H9 (cell line): Measurements from ENCODE around the gene SDK1. TPM values are rescaled to one million over a fixed set of nuclear protein-coding genes. Genes with fewer than 3 reads are reported as not detected.

Experiments
- DNase-seq: peaks from one replicate; pipeline ENCODE4 v3.0.0-alpha.2; 2017
- H2AFZ ChIP-seq: one replicate; pipeline ENCODE4 v1.6.1; 2013; ENCODE audit warnings: mild to moderate bottlenecking, low read length, control low read depth, moderate library complexity
- H2AK5ac ChIP-seq: 2 replicates; pipeline ENCODE4 v1.6.1; 2013; ENCODE audit warnings: low read length, control low read depth, mixed read lengths; ENCODE audit not compliant: insufficient read length
- H2BK120ac ChIP-seq: one replicate; pipeline ENCODE4 v1.6.1; 2013; ENCODE audit warnings: low read depth, mild to moderate bottlenecking, low read length, control low read depth, inconsistent platforms; ENCODE audit not compliant: poor library complexity, severe bottlenecking
- H2BK12ac ChIP-seq: 2 replicates; pipeline ENCODE4 v1.6.1; 2013; ENCODE audit warnings: low read length, control low read depth, mixed read lengths, low read depth; ENCODE audit not compliant: insufficient read length
- H2BK15ac ChIP-seq: 2 replicates; pipeline ENCODE4 v1.6.1; 2013; ENCODE audit warnings: low read depth, low read length, control low read depth
- H2BK20ac ChIP-seq: one replicate; pipeline ENCODE4 v1.6.1; 2013; ENCODE audit warnings: low read depth, mild to moderate bottlenecking, low read length, control low read depth, inconsistent platforms; ENCODE audit not compliant: poor library complexity, severe bottlenecking
- H2BK5ac ChIP-seq: 2 replicates; pipeline ENCODE4 v1.6.1; 2013; ENCODE audit warnings: low read length, control low read depth, mixed read lengths; ENCODE audit not compliant: insufficient read length
- H3K14ac ChIP-seq: 2 replicates; pipeline ENCODE4 v1.6.1; 2013; ENCODE audit warnings: low read length, control low read depth; ENCODE audit not compliant: insufficient read depth
- H3K18ac ChIP-seq: 2 replicates; pipeline ENCODE4 v1.6.1; 2013; ENCODE audit warnings: low read depth, mild to moderate bottlenecking, mixed read lengths, low read length, control low read depth; ENCODE audit not compliant: insufficient read length
- H3K23ac ChIP-seq: 2 replicates; pipeline ENCODE4 v1.6.1; 2013; ENCODE audit warnings: low read length, control low read depth, mixed read lengths, low read depth; ENCODE audit not compliant: insufficient read length
- H3K23me2 ChIP-seq: 2 replicates; pipeline ENCODE4 v1.6.1; 2013; ENCODE audit warnings: low read depth, mild to moderate bottlenecking, mixed read lengths, low read length, control low read depth; ENCODE audit not compliant: insufficient read length, poor library complexity, severe bottlenecking
- H3K27ac ChIP-seq: 2 replicates; pipeline ENCODE4 v1.5.1; 2013; ENCODE audit warnings: low read length, control low read depth, mixed read lengths, low read depth; ENCODE audit not compliant: insufficient read length
- H3K27me3 ChIP-seq: 2 replicates; pipeline ENCODE4 v1.6.1; 2013; ENCODE audit warnings: low read length, control low read depth, inconsistent platforms; ENCODE audit not compliant: insufficient read depth
- H3K4ac ChIP-seq: 2 replicates; pipeline ENCODE4 v1.6.1; 2013; ENCODE audit warnings: low read depth, mild to moderate bottlenecking, control low read depth, inconsistent platforms, low read length, moderate library complexity
- H3K4me1 ChIP-seq: 2 replicates; pipeline ENCODE4 v1.6.1; 2013; ENCODE audit warnings: low read length, control low read depth, inconsistent platforms; ENCODE audit not compliant: insufficient read depth
- H3K4me2 ChIP-seq: 2 replicates; pipeline ENCODE4 v1.6.1; 2013; ENCODE audit warnings: low read length, control low read depth, mixed read lengths; ENCODE audit not compliant: insufficient read length, insufficient read depth
- H3K56ac ChIP-seq: 2 replicates; pipeline ENCODE4 v1.6.1; 2013; ENCODE audit warnings: low read depth, mild to moderate bottlenecking, mixed read lengths, low read length, control low read depth; ENCODE audit not compliant: insufficient read length
- H3K79me1 ChIP-seq: 2 replicates; pipeline ENCODE4 v1.6.1; 2013; ENCODE audit warnings: low read depth, mild to moderate bottlenecking, moderate library complexity, low read length, control low read depth, inconsistent platforms; ENCODE audit not compliant: insufficient read depth, poor library complexity, severe bottlenecking
- H3K79me2 ChIP-seq: 2 replicates; pipeline ENCODE4 v1.6.1; 2013; ENCODE audit warnings: low read length, control low read depth, inconsistent platforms; ENCODE audit not compliant: insufficient read depth
- H3K9ac ChIP-seq: 2 replicates; pipeline ENCODE4 v1.6.1; 2013; ENCODE audit warnings: low read length, control low read depth, mixed read lengths; ENCODE audit not compliant: insufficient read length; ENCODE audit errors: extremely low read depth
- H3K9me3 ChIP-seq: one replicate; pipeline ENCODE4 v1.6.1; 2013; ENCODE audit warnings: low read depth, low read length, inconsistent platforms; ENCODE audit not compliant: control insufficient read depth
- H3T11ph ChIP-seq: one replicate; pipeline ENCODE4 v1.6.1; 2013; ENCODE audit warnings: mild to moderate bottlenecking, low read length, control low read depth, inconsistent platforms
- H4K20me1 ChIP-seq: one replicate; pipeline ENCODE4 v1.6.1; 2013; ENCODE audit not compliant: control insufficient read depth, insufficient read length, insufficient read depth
- H4K5ac ChIP-seq: 2 replicates; pipeline ENCODE4 v1.6.1; 2013; ENCODE audit warnings: low read depth, mild to moderate bottlenecking, mixed read lengths, low read length, control low read depth; ENCODE audit not compliant: insufficient read length
- H4K8ac ChIP-seq: replicated peaks from 2 replicates; pipeline ENCODE4 v1.6.1; 2013; ENCODE audit warnings: low read length, control low read depth, mixed read lengths, low read depth; ENCODE audit not compliant: insufficient read length
- H4K91ac ChIP-seq: 2 replicates; pipeline ENCODE4 v1.6.1; 2013; ENCODE audit warnings: low read depth, mild to moderate bottlenecking, moderate library complexity, mixed read lengths, low read length, control low read depth; ENCODE audit not compliant: insufficient read length
- H3K27ac Mint-ChIP-seq, 3 experiments: 2 replicates in 2 of 3; 3 replicates in 1 of 3; pipeline ENCODE4 v1.8.0; 2020 to 2021; ENCODE audit warnings: mixed read lengths in 3 of 3, mild to moderate bottlenecking in 1 of 3, moderate library complexity in 1 of 3
- H3K27me3 Mint-ChIP-seq: 2 replicates; pipeline ENCODE4 v1.8.0; 2021; ENCODE audit warnings: low read depth, mild to moderate bottlenecking, moderate library complexity, mixed read lengths
- H3K36me3 Mint-ChIP-seq, 3 experiments: 2 replicates in 2 of 3; 3 replicates in 1 of 3; pipeline ENCODE4 v1.8.0; 2020 to 2021; ENCODE audit warnings: low read depth in 3 of 3, mixed read lengths in 3 of 3; ENCODE audit not compliant: insufficient read depth in 1 of 3
- H3K4me1 Mint-ChIP-seq, 2 experiments: 2 replicates each; pipeline ENCODE4 v1.8.0; 2020; ENCODE audit warnings: mixed read lengths in 2 of 2
- H3K4me3 Mint-ChIP-seq, 2 experiments: 2 replicates in 1 of 2; 3 replicates in 1 of 2; pipeline ENCODE4 v1.8.0; 2020 to 2021; ENCODE audit warnings: mild to moderate bottlenecking in 2 of 2, mixed read lengths in 2 of 2, moderate library complexity in 1 of 2
- H3K9me3 Mint-ChIP-seq, 2 experiments: 2 replicates in 1 of 2; 3 replicates in 1 of 2; pipeline ENCODE4 v1.8.0; 2020; ENCODE audit warnings: mild to moderate bottlenecking in 2 of 2, mixed read lengths in 2 of 2, moderate library complexity in 1 of 2
- WGBS: extraction: QIAGEN DNeasy Blood & Tissue Kit; methylation state at CpG from one replicate; pipeline ENCODE4 v1.1.7; 2013; ENCODE audit warnings: missing lambda C conversion rate, low lambda C conversion rate, mixed read lengths; ENCODE audit not compliant: insufficient read length; ENCODE audit errors: extremely low coverage; 5-methylcytosine and 5-hydroxymethylcytosine counted together
- total RNA-seq: library from RNA; stranded (reverse); gene quantifications from 2 replicates; pipeline ENCODE4 v1.2.1, GENCODE V29; 2021
- TF ChIP-seq, protein P1 (sequence below): fragments of 200-600 bp; sonication (generic); conservative IDR thresholded peaks from 3 replicates; pipeline ENCODE4 v1.8.0; 2021; ENCODE audit warnings: antibody characterized with exemption, mild to moderate bottlenecking

Gene SDK1
- total RNA-seq, 1 experiment from 2014 or later = 8.7 TPM

DNA sequence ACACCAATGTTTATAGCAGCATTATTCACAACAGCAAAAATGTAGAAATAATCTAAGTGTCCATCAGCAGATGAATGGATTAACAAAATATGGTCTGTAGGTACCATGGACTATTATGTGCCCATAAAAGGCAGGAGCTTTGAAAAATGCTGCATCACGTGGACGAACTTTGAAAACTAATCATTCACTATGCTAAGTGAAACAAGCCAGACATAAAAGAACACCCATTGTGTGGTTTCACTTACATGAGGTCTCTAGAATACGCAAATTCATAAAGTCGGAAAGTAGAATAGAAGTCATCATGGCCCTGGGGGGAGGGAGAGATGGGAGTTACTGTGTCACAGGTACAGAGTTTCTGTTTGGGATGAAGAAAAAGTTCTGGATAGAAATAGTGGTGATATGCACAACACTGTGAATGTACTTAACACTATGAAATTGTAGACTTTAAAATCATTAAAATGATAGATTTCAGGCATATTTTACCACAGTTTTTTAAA is 377.3 kb downstream of the SDK1 start:
- Histone ChIP-seq H2BK5ac (no peak overlapping the region), H3K79me2 (no peaks in the 10 kb centered on the region), H3T11ph (no peak overlapping the region), H3K4me1 (no peaks in the 10 kb centered on the region), H4K8ac (no peak overlapping the region), H3K14ac (no peak overlapping the region), H3K79me1 (no peaks in the 10 kb centered on the region), H2AK5ac (no peak overlapping the region), H2BK15ac (no peak overlapping the region), H3K56ac (no peak overlapping the region), H2BK12ac (no peak overlapping the region), H3K18ac (no peak overlapping the region), H4K91ac (no peak overlapping the region), H3K4me2 (no peak overlapping the region), H4K20me1 (no peaks in the 10 kb centered on the region), H2AFZ (no peak overlapping the region), H4K5ac (no peak overlapping the region), H2BK120ac (no peak overlapping the region), H3K27ac (no peak overlapping the region), H3K27me3 (no peaks in the 10 kb centered on the region), H3K9ac (no peak overlapping the region), H2BK20ac (no peak overlapping the region), H3K9me3 (no peaks in the 10 kb centered on the region), H3K23me2 (no peaks in the 10 kb centered on the region), H3K4ac (no peak overlapping the region), H3K23ac (no peak overlapping the region)
- H3K9me3 Mint-ChIP-seq = no peaks in the 10 kb centered on the region
- H3K4me3 Mint-ChIP-seq = no peak overlapping the region
- H3K4me1 Mint-ChIP-seq = peaks cover 2 to 10% of the 10 kb centered on the region in 2 experiments
- no peaks in the 10 kb centered on the region; the same call in 1 of the 2 replicates for H3K27me3 Mint-ChIP-seq
- DNase-seq = no peak
- H3K27ac Mint-ChIP-seq = no peak overlapping the region
- no peaks in the 10 kb centered on the region for H3K36me3 Mint-ChIP-seq
- TF ChIP-seq, protein P1, sequence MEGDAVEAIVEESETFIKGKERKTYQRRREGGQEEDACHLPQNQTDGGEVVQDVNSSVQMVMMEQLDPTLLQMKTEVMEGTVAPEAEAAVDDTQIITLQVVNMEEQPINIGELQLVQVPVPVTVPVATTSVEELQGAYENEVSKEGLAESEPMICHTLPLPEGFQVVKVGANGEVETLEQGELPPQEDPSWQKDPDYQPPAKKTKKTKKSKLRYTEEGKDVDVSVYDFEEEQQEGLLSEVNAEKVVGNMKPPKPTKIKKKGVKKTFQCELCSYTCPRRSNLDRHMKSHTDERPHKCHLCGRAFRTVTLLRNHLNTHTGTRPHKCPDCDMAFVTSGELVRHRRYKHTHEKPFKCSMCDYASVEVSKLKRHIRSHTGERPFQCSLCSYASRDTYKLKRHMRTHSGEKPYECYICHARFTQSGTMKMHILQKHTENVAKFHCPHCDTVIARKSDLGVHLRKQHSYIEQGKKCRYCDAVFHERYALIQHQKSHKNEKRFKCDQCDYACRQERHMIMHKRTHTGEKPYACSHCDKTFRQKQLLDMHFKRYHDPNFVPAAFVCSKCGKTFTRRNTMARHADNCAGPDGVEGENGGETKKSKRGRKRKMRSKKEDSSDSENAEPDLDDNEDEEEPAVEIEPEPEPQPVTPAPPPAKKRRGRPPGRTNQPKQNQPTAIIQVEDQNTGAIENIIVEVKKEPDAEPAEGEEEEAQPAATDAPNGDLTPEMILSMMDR = no peak
- no CpG with 5 or more reads among the region's 4 CpGs for WGBS
